Sigmoid colon (tissue), 3 donors: ENCODE results near the gene RIPK1.

Experiments
- CTCF ChIP-seq, 4 experiments: fragments of 450-650 bp in 3 of 4; fragments of 200-600 bp in 1 of 4; IDR thresholded peaks; one replicate each; pipeline ENCODE4 v1.5.1; 2016 to 2019; ENCODE audit warnings: antibody characterized with exemption in 4 of 4, mild to moderate bottlenecking in 3 of 4, moderate library complexity in 2 of 4
- POLR2A ChIP-seq, 2 donors: fragments of 450-650 bp; IDR thresholded peaks; one replicate each; pipeline ENCODE4 v1.6.1; 2016; ENCODE audit warnings: antibody characterized with exemption in 2 of 2, mild to moderate bottlenecking in 2 of 2, moderate library complexity in 2 of 2

GRCh38 chr6:3026791-3027626 is 41.3 kb upstream of the RIPK1 start:
- TF ChIP-seq CTCF (IDR thresholded peaks at IDR 0.05), result no peak
- no peak for TF ChIP-seq POLR2A (IDR thresholded peaks at IDR 0.05)
